GM06990 (cell line): ENCODE measurements around the gene AMH.

ENCODE experiments used
- DNase-seq: peaks from one replicate; pipeline ENCODE4 v3.0.0-alpha.2; 2011; ENCODE audit not compliant: insufficient read length; ENCODE audit errors: extremely low read depth
- H3K27me3 ChIP-seq: replicated peaks from 2 replicates; pipeline ENCODE4 v1.6.0; 2011; ENCODE audit warnings: low read length; ENCODE audit not compliant: control insufficient read depth, insufficient read depth
- H3K36me3 ChIP-seq: 2 replicates; pipeline ENCODE4 v1.5.1; 2011; ENCODE audit warnings: low read length; ENCODE audit not compliant: control insufficient read depth, insufficient read depth
- H3K4me3 ChIP-seq: replicated peaks from 2 replicates; pipeline ENCODE4 v1.5.1; 2011; ENCODE audit warnings: low read depth, mild to moderate bottlenecking, control low read depth, low read length
- CTCF ChIP-seq: IDR thresholded peaks from 2 replicates; pipeline ENCODE4 v1.5.1; 2011; ENCODE audit warnings: low read length, control low read depth, mild to moderate bottlenecking, inconsistent platforms; ENCODE audit not compliant: insufficient read depth, poor library complexity, severe bottlenecking

The AMH gene

GRCh38 chr19:2294687-2295335 is 45.7 kb downstream of the AMH start:
- no peak for DNase-seq
- no peaks in the 10 kb centered on the region; the same call in 1 of the 2 replicates for H3K36me3 ChIP-seq
- TF ChIP-seq CTCF, result no peak
- no peaks in the 10 kb centered on the region for H3K27me3 ChIP-seq
- no peak overlapping the region for H3K4me3 ChIP-seq

- Histone ChIP-seq H3K27me3 (no peaks in the 10 kb centered on the region; the same call in 1 of the 2 replicates), H3K4me3 (no peak overlapping the region), H3K36me3 (no peaks in the 10 kb centered on the region; the same call in 1 of the 2 replicates)
- no peak for TF ChIP-seq CTCF
- no peak for DNase-seq
Measured at GRCh38 chr19:2296141-2296540, 47.0 kb downstream of the AMH start.

GRCh38 chr19:2300533-2300932 is 51.4 kb downstream of the AMH start:
- TF ChIP-seq CTCF, result no peak
- DNase-seq, result no peak
- H3K36me3 ChIP-seq, result no peaks in the 10 kb centered on the region
- H3K4me3 ChIP-seq, result no peak overlapping the region
- no peaks in the 10 kb centered on the region; the same call in 1 of the 2 replicates for H3K27me3 ChIP-seq
